Trophoblast cell (in vitro differentiated cells and primary cell): Measurements from ENCODE around the gene UBAC2.

Experiments used
- DNase-seq, 2 donors: peaks; one replicate each; pipeline ENCODE4 v3.0.0-alpha.2; 2016
- H2AFZ ChIP-seq: 2 replicates; pipeline ENCODE4 v1.6.1; 2013; ENCODE audit warnings: low read length, moderate library complexity, mild to moderate bottlenecking; ENCODE audit not compliant: insufficient read depth, poor library complexity
- H2AK5ac ChIP-seq: 2 replicates; pipeline ENCODE4 v1.6.1; 2013; ENCODE audit warnings: mild to moderate bottlenecking, low read length
- H2BK120ac ChIP-seq: 2 replicates; pipeline ENCODE4 v1.6.1; 2013; ENCODE audit warnings: low read length, mild to moderate bottlenecking, moderate library complexity; ENCODE audit not compliant: insufficient read depth, poor library complexity
- H2BK12ac ChIP-seq: 2 replicates; pipeline ENCODE4 v1.6.1; 2013; ENCODE audit warnings: mild to moderate bottlenecking, low read length, moderate library complexity
- H2BK5ac ChIP-seq: 2 replicates; pipeline ENCODE4 v1.6.1; 2013; ENCODE audit warnings: low read length, low read depth, moderate library complexity, mild to moderate bottlenecking; ENCODE audit not compliant: poor library complexity
- H3K14ac ChIP-seq: 2 replicates; pipeline ENCODE4 v1.6.1; 2013; ENCODE audit warnings: mild to moderate bottlenecking, low read length
- H3K18ac ChIP-seq: 2 replicates; pipeline ENCODE4 v1.6.1; 2013; ENCODE audit warnings: mild to moderate bottlenecking, low read length
- H3K23ac ChIP-seq: 2 replicates; pipeline ENCODE4 v1.6.1; 2013; ENCODE audit warnings: low read length
- H3K27ac ChIP-seq: 2 replicates; pipeline ENCODE4 v1.5.1; 2013; ENCODE audit warnings: low read depth, mild to moderate bottlenecking, inconsistent platforms, low read length, moderate library complexity
- H3K27me3 ChIP-seq: 2 replicates; pipeline ENCODE4 v1.6.1; 2013; ENCODE audit warnings: inconsistent platforms, mild to moderate bottlenecking, low read length, moderate library complexity; ENCODE audit not compliant: insufficient read depth
- H3K36me3 ChIP-seq, 2 experiments: 1 replicate in 1 of 2; 2 replicates in 1 of 2; pipeline ENCODE4 v1.6.1; 2013; ENCODE audit warnings: low read length in 2 of 2, mild to moderate bottlenecking in 2 of 2, moderate library complexity in 1 of 2; ENCODE audit not compliant: insufficient read depth in 2 of 2, control insufficient read depth in 1 of 2
- H3K4ac ChIP-seq: 2 replicates; pipeline ENCODE4 v1.6.1; 2013; ENCODE audit warnings: low read depth, mild to moderate bottlenecking, low read length, moderate library complexity
- H3K4me1 ChIP-seq, 2 experiments: 1 replicate in 1 of 2; 2 replicates in 1 of 2; pipeline ENCODE4 v1.6.1; 2013; ENCODE audit warnings: low read length in 2 of 2, mild to moderate bottlenecking in 2 of 2, moderate library complexity in 1 of 2; ENCODE audit not compliant: insufficient read depth in 2 of 2, control insufficient read depth in 1 of 2
- H3K4me2 ChIP-seq: 2 replicates; pipeline ENCODE4 v1.6.1; 2013; ENCODE audit warnings: inconsistent platforms, mild to moderate bottlenecking, low read length, moderate library complexity
- H3K4me3 ChIP-seq: 2 replicates; pipeline ENCODE4 v1.5.1; 2013; ENCODE audit warnings: mild to moderate bottlenecking, low read depth, low read length, inconsistent platforms
- H3K79me1 ChIP-seq: one replicate; pipeline ENCODE4 v1.6.1; 2013; ENCODE audit warnings: low read length
- H3K79me2 ChIP-seq: 2 replicates; pipeline ENCODE4 v1.6.1; 2013; ENCODE audit warnings: low read length, mild to moderate bottlenecking; ENCODE audit not compliant: control insufficient read depth, insufficient read depth, poor library complexity
- H3K9ac ChIP-seq: 2 replicates; pipeline ENCODE4 v1.6.1; 2013; ENCODE audit warnings: mild to moderate bottlenecking, low read length
- H3K9me3 ChIP-seq: 2 replicates; pipeline ENCODE4 v1.6.1; 2013; ENCODE audit warnings: low read depth, mild to moderate bottlenecking, control low read depth, inconsistent platforms, low read length; ENCODE audit not compliant: insufficient read depth
- H4K12ac ChIP-seq: 2 replicates; pipeline ENCODE4 v1.6.1; 2013; ENCODE audit warnings: low read depth, mild to moderate bottlenecking, low read length, moderate library complexity
- H4K8ac ChIP-seq: 2 replicates; pipeline ENCODE4 v1.6.1; 2013; ENCODE audit warnings: low read depth, mild to moderate bottlenecking, low read length, moderate library complexity
- H4K91ac ChIP-seq: one replicate; pipeline ENCODE4 v1.6.1; 2013; ENCODE audit warnings: low read depth, mild to moderate bottlenecking, low read length, moderate library complexity
- WGBS: extraction: QIAGEN DNeasy Blood & Tissue Kit; methylation state at CpG from one replicate; pipeline ENCODE4 v1.1.7; 2013; ENCODE audit warnings: missing lambda C conversion rate; ENCODE audit not compliant: insufficient read length, insufficient coverage; ENCODE audit errors: extremely low coverage; 5-methylcytosine and 5-hydroxymethylcytosine counted together

UBAC2 gene

GRCh38 chr13:99266827-99267226 is 66.2 kb downstream of the UBAC2 start:
- H3K36me3 ChIP-seq: peaks cover 0 to 4% of the 10 kb centered on the region in 2 experiments
- DNase-seq: no peak
- no peaks in the 10 kb centered on the region for H3K9me3 ChIP-seq
- H2AK5ac ChIP-seq: no peak overlapping the region
- H4K8ac ChIP-seq: no peak overlapping the region
- H4K91ac ChIP-seq: no peak overlapping the region
- no peak overlapping the region for H2BK5ac ChIP-seq
- no peaks in the 10 kb centered on the region for H3K27me3 ChIP-seq
- H3K79me1 ChIP-seq: no peaks in the 10 kb centered on the region
- no peaks in the 10 kb centered on the region for H3K4me1 ChIP-seq
- H3K9ac ChIP-seq: no peak overlapping the region
- no peak overlapping the region for H3K18ac ChIP-seq
- no peak overlapping the region for H3K27ac ChIP-seq
- H3K23ac ChIP-seq: no peak overlapping the region
- no peak overlapping the region for H3K4me3 ChIP-seq
- H2BK12ac ChIP-seq: no peak overlapping the region
- no peaks in the 10 kb centered on the region for H3K79me2 ChIP-seq
- no peak overlapping the region for H2BK120ac ChIP-seq
- no peak overlapping the region for H2AFZ ChIP-seq
- no peak overlapping the region for H4K12ac ChIP-seq
- H3K4me2 ChIP-seq: no peak overlapping the region
- no peak overlapping the region for H3K4ac ChIP-seq
- no peak overlapping the region for H3K14ac ChIP-seq
- WGBS: no CpG with 5 or more reads among the region's 6 CpGs

GRCh38 chr13:99267927-99268326 is 67.3 kb downstream of the UBAC2 start:
- Histone ChIP-seq H3K4me3 (no peak overlapping the region), H4K91ac (no peak overlapping the region), H3K79me2 (no peaks in the 10 kb centered on the region), H3K27me3 (no peaks in the 10 kb centered on the region), H3K4me1 (no peaks in the 10 kb centered on the region), H4K8ac (no peak overlapping the region), H3K79me1 (no peaks in the 10 kb centered on the region), H2BK5ac (no peak overlapping the region), H3K4me2 (no peak overlapping the region), H2AFZ (no peak overlapping the region), H3K36me3 (peaks cover 0 to 4% of the 10 kb centered on the region in 2 experiments), H3K4ac (no peak overlapping the region), H3K14ac (no peak overlapping the region), H3K23ac (no peak overlapping the region), H2BK12ac (no peak overlapping the region), H3K9ac (no peak overlapping the region), H3K18ac (no peak overlapping the region), H4K12ac (no peak overlapping the region), H2AK5ac (no peak overlapping the region), H3K9me3 (peaks cover 1% of the 10 kb centered on the region), H3K27ac (no peak overlapping the region), H2BK120ac (no peak overlapping the region)
- DNase-seq: no peak
- no CpG with 5 or more reads among the region's 4 CpGs for WGBS

GRCh38 chr13:99268822-99269221 is 68.2 kb downstream of the UBAC2 start:
- Histone ChIP-seq H2BK120ac (no peak overlapping the region), H3K79me1 (no peaks in the 10 kb centered on the region), H3K4me2 (no peak overlapping the region), H3K4me1 (no peaks in the 10 kb centered on the region), H4K8ac (no peak overlapping the region), H2AK5ac (no peak overlapping the region), H3K4ac (no peak overlapping the region), H3K27me3 (no peaks in the 10 kb centered on the region), H4K91ac (no peak overlapping the region), H3K36me3 (peaks cover 0 to 4% of the 10 kb centered on the region in 2 experiments), H4K12ac (no peak overlapping the region), H3K9me3 (peaks cover 1% of the 10 kb centered on the region), H2BK5ac (no peak overlapping the region), H3K79me2 (no peaks in the 10 kb centered on the region), H3K14ac (no peak overlapping the region), H2BK12ac (no peak overlapping the region), H3K23ac (peak overlapping the region; percentile 22), H3K9ac (no peak overlapping the region), H3K18ac (no peak overlapping the region), H3K27ac (no peak overlapping the region), H3K4me3 (no peak overlapping the region), H2AFZ (no peak overlapping the region)
- WGBS: no CpG with 5 or more reads among the region's 3 CpGs
- no peak for DNase-seq

GRCh38 chr13:99269627-99270241 is 69.1 kb downstream of the UBAC2 start:
- Histone ChIP-seq H3K9me3 (peaks cover 1% of the 10 kb centered on the region), H3K79me2 (no peaks in the 10 kb centered on the region)

More at GRCh38 chr13:99269627-99270241, 69.1 kb downstream of the UBAC2 start:
- H3K27me3 ChIP-seq: no peaks in the 10 kb centered on the region
- no peak overlapping the region for H3K4me2 ChIP-seq
- no peaks in the 10 kb centered on the region for H3K79me1 ChIP-seq
- WGBS: no CpG with 5 or more reads among the region's 3 CpGs
- no peak overlapping the region for H3K14ac ChIP-seq
- no peak overlapping the region for H3K23ac ChIP-seq
- no peak overlapping the region for H2AFZ ChIP-seq
- H3K18ac ChIP-seq: no peak overlapping the region
- H4K8ac ChIP-seq: no peak overlapping the region
- H2AK5ac ChIP-seq: no peak overlapping the region
- no peak overlapping the region for H3K4ac ChIP-seq
- peak in 1 of 2 donors; percentile 55 for DNase-seq
- no peaks in the 10 kb centered on the region for H3K4me1 ChIP-seq
- peaks cover 0 to 4% of the 10 kb centered on the region in 2 experiments for H3K36me3 ChIP-seq
- no peak overlapping the region for H2BK5ac ChIP-seq
- H4K12ac ChIP-seq: no peak overlapping the region
- no peak overlapping the region for H3K27ac ChIP-seq
- H3K4me3 ChIP-seq: no peak overlapping the region
- H4K91ac ChIP-seq: no peak overlapping the region
- H3K9ac ChIP-seq: no peak overlapping the region
- H2BK12ac ChIP-seq: no peak overlapping the region
- no peak overlapping the region for H2BK120ac ChIP-seq
